H1 (cell line): ENCODE data around the gene POMZP3. TPM values are rescaled to one million over a fixed set of nuclear protein-coding genes. Genes with fewer than 3 reads are reported as not detected.
"Not testable (repeated sequence)": the region's sequence is repeated elsewhere in the genome, so short reads cannot be mapped to it uniquely, and the experiment has no call there.

Experiments
- CTCF ChIA-PET: fragments of 300-600 bp; sonication (Branson Sonifier 250); formaldehyde crosslinking; loops from one replicate; lab custom pipeline; 2021; ENCODE audit not compliant: partially characterized antibody; lab: Charles Lee
- POLR2A ChIA-PET: fragments of 300-600 bp; sonication (Branson Sonifier 250); formaldehyde crosslinking; loops from one replicate; lab custom pipeline; 2021; ENCODE audit warnings: inconsistent platforms; ENCODE audit not compliant: partially characterized antibody; lab: Charles Lee
- DNase-seq, 2 experiments: peaks; one replicate each; pipeline versions ENCODE4 v3.0.0 to v3.0.0-alpha.2; 2010 to 2022; ENCODE audit warnings: low spot score in 2 of 2, low read depth in 1 of 2, mixed read lengths in 1 of 2
- FAIRE-seq: peaks from 2 replicates; lab custom pipeline; 2011; peaks lifted over from hg19 to GRCh38; lab: Jason Lieb, UNC
- H2AFZ ChIP-seq: 2 replicates; pipeline ENCODE4 v1.8.1; 2012; ENCODE audit warnings: low read length, inconsistent platforms
- H2AK5ac ChIP-seq: 2 replicates; pipeline ENCODE4 v1.6.1; 2013; ENCODE audit warnings: low read depth, low read length
- H2BK120ac ChIP-seq: replicated peaks from 2 replicates; pipeline ENCODE3; 2013; ENCODE audit warnings: low read depth, low read length, inconsistent platforms
- H2BK12ac ChIP-seq: 2 replicates; pipeline ENCODE4 v1.6.1; 2013; ENCODE audit warnings: low read depth, low read length
- H2BK15ac ChIP-seq: 2 replicates; pipeline ENCODE4 v1.6.1; 2013; ENCODE audit warnings: low read length
- H2BK20ac ChIP-seq: 2 replicates; pipeline ENCODE4 v1.6.1; 2013; ENCODE audit warnings: low read length
- H2BK5ac ChIP-seq: 2 replicates; pipeline ENCODE4 v1.6.1; 2013; ENCODE audit warnings: low read depth, low read length
- H3K14ac ChIP-seq: 2 replicates; pipeline ENCODE4 v1.6.1; 2013; ENCODE audit warnings: inconsistent platforms; ENCODE audit not compliant: insufficient read length
- H3K18ac ChIP-seq: 2 replicates; pipeline ENCODE4 v1.6.1; 2013; ENCODE audit warnings: low read length; ENCODE audit errors: extremely low read depth
- H3K23ac ChIP-seq: 2 replicates; pipeline ENCODE4 v1.6.1; 2013; ENCODE audit warnings: inconsistent platforms; ENCODE audit not compliant: insufficient read length
- H3K23me2 ChIP-seq: 2 replicates; pipeline ENCODE4 v1.6.1; 2013; ENCODE audit warnings: low read depth, low read length
- H3K27ac ChIP-seq: 2 replicates; pipeline ENCODE4 v1.6.1; 2011; ENCODE audit warnings: low read depth, low read length, inconsistent platforms
- H3K27me3 ChIP-seq, 4 experiments: replicated peaks in 1 of 4; 1 replicate in 1 of 4; 2 replicates in 3 of 4; pipeline versions ENCODE4 v1.6.1 to v1.8.1; 2011 to 2013; ENCODE audit warnings: low read length in 3 of 4, mild to moderate bottlenecking in 3 of 4, inconsistent platforms in 2 of 4, mixed read lengths in 2 of 4, moderate library complexity in 1 of 4; ENCODE audit not compliant: control insufficient read depth in 3 of 4, insufficient read depth in 3 of 4; ENCODE audit errors: extremely low read depth in 1 of 4
- H3K36me3 ChIP-seq, 4 experiments: 2 replicates each; pipeline versions ENCODE4 v1.6.1 to v1.8.1; 2011 to 2013; ENCODE audit warnings: mild to moderate bottlenecking in 4 of 4, low read length in 3 of 4, moderate library complexity in 2 of 4, control low read depth in 1 of 4, inconsistent platforms in 1 of 4; ENCODE audit not compliant: insufficient read depth in 4 of 4, control insufficient read depth in 2 of 4
- H3K4ac ChIP-seq: replicated peaks from 2 replicates; pipeline ENCODE3; 2013; ENCODE audit warnings: low read length, low read depth, mixed read lengths, inconsistent platforms; ENCODE audit not compliant: insufficient read length
- H3K4me1 ChIP-seq, 4 experiments: replicated peaks in 1 of 4; 1 replicate in 1 of 4; 2 replicates in 3 of 4; pipeline versions ENCODE4 v1.6.1 to v1.8.1; 2011 to 2013; ENCODE audit warnings: low read length in 3 of 4, inconsistent platforms in 2 of 4, mixed read lengths in 1 of 4; ENCODE audit not compliant: insufficient read depth in 4 of 4, control insufficient read depth in 3 of 4
- H3K4me2 ChIP-seq, 2 experiments: 2 replicates each; pipeline versions ENCODE4 v1.6.1 to v1.8.1; 2011 to 2013; ENCODE audit warnings: low read depth in 2 of 2, low read length in 2 of 2, control low read depth in 1 of 2, inconsistent platforms in 1 of 2, mild to moderate bottlenecking in 1 of 2; ENCODE audit not compliant: insufficient read depth in 1 of 2
- H3K4me3 ChIP-seq, 4 experiments: fragments of 200-600, 300-600 bp in 1 of 4; sonication (generic), shearing (Covaris generic), sonication (Bioruptor Twin) in 1 of 4; 2 replicates each; pipeline versions ENCODE4 v1.5.1 to v1.8.1; 2011 to 2016; ENCODE audit warnings: low read length in 4 of 4, low read depth in 3 of 4, control low read depth in 2 of 4, inconsistent platforms in 2 of 4, mild to moderate bottlenecking in 2 of 4, mixed read lengths in 1 of 4, moderate library complexity in 1 of 4; ENCODE audit not compliant: insufficient read depth in 2 of 4; ENCODE audit errors: extremely low read depth in 1 of 4
- H3K56ac ChIP-seq: replicated peaks from 2 replicates; pipeline ENCODE3; 2013; ENCODE audit warnings: low read depth, mild to moderate bottlenecking, mixed read lengths, low read length, inconsistent platforms; ENCODE audit not compliant: insufficient read length
- H3K79me1 ChIP-seq: 2 replicates; pipeline ENCODE4 v1.6.1; 2013; ENCODE audit warnings: low read depth, low read length, control low read depth
- H3K79me2 ChIP-seq, 2 experiments: 2 replicates each; pipeline versions ENCODE4 v1.6.1 to v1.8.1; 2012 to 2013; ENCODE audit warnings: low read length in 2 of 2, mild to moderate bottlenecking in 2 of 2, inconsistent platforms in 1 of 2; ENCODE audit not compliant: insufficient read depth in 2 of 2, control insufficient read depth in 1 of 2
- H3K9ac ChIP-seq, 4 experiments: replicated peaks in 1 of 4; 1 replicate in 1 of 4; 2 replicates in 3 of 4; pipeline versions ENCODE4 v1.6.1 to v1.8.1; 2011 to 2013; ENCODE audit warnings: low read depth in 3 of 4, low read length in 3 of 4, control low read depth in 2 of 4, mild to moderate bottlenecking in 2 of 4, moderate library complexity in 2 of 4, inconsistent platforms in 1 of 4; ENCODE audit errors: extremely low read depth in 1 of 4
- H3K9me3 ChIP-seq, 2 experiments: 2 replicates each; pipeline versions ENCODE4 v1.6.1 to v1.8.1; 2012 to 2013; ENCODE audit warnings: mild to moderate bottlenecking in 2 of 2, moderate library complexity in 2 of 2, control low read depth in 1 of 2, inconsistent platforms in 1 of 2, low read depth in 1 of 2, low read length in 1 of 2, mixed read lengths in 1 of 2; ENCODE audit not compliant: insufficient read depth in 2 of 2
- H4K20me1 ChIP-seq, 2 experiments: replicated peaks in 1 of 2; 2 replicates each; pipeline versions ENCODE3 to v1.8.1; 2011 to 2013; ENCODE audit warnings: inconsistent platforms in 2 of 2, low read length in 2 of 2, mild to moderate bottlenecking in 1 of 2; ENCODE audit not compliant: insufficient read depth in 2 of 2, control insufficient read depth in 1 of 2
- H4K5ac ChIP-seq: 2 replicates; pipeline ENCODE4 v1.6.1; 2013; ENCODE audit warnings: low read length, low read depth, mixed read lengths, inconsistent platforms; ENCODE audit not compliant: insufficient read length
- H4K8ac ChIP-seq: 2 replicates; pipeline ENCODE4 v1.8.0; 2013; ENCODE audit warnings: mild to moderate bottlenecking, moderate library complexity, low read length, inconsistent platforms; ENCODE audit not compliant: insufficient read depth; ENCODE audit errors: extremely low read depth
- H4K91ac ChIP-seq: replicated peaks from 2 replicates; pipeline ENCODE3; 2013; ENCODE audit warnings: low read length, mixed read lengths, inconsistent platforms; ENCODE audit not compliant: insufficient read length
- POU5F1 ChIP-seq: IDR thresholded peaks from 2 replicates; pipeline ENCODE4 v1.6.1; 2011; ENCODE audit warnings: low read depth, mild to moderate bottlenecking, low read length, moderate library complexity
- YY1 ChIP-seq: IDR thresholded peaks from 2 replicates; pipeline ENCODE4 v1.6.1; 2011; ENCODE audit warnings: low read depth, mild to moderate bottlenecking, low read length
- WGBS, 2 experiments: shearing (Covaris generic) in 1 of 2; methylation state at CpG; one replicate each; pipeline versions ENCODE4 v1.1.6 to v1.1.7; 2013 to 2015; ENCODE audit warnings: low lambda C conversion rate in 2 of 2, mixed read lengths in 2 of 2, inconsistent platforms in 1 of 2, low coverage in 1 of 2, missing lambda C conversion rate in 1 of 2; ENCODE audit not compliant: insufficient replicate concordance in 2 of 2, insufficient coverage in 1 of 2, insufficient read length in 1 of 2; ENCODE audit errors: extremely low coverage in 1 of 2, missing lambda C conversion rate in 1 of 2; 5-methylcytosine and 5-hydroxymethylcytosine counted together
- polyA plus RNA-seq, 7 experiments: library from polyadenylated mRNA; depleted of rRNA in 3 of 7; stranded (reverse) in 5 of 7; unstranded in 2 of 7; fragments of >200 nt in 5 of 7; fragments of 200-250 nt in 2 of 7; gene quantifications; 1 replicate in 5 of 7; 2 replicates in 1 of 7; 4 replicates in 1 of 7; pipeline versions ENCODE4 v1.2.1 to v1.2.3, GENCODE V29; 2011 to 2013; ENCODE audit warnings: missing spikeins in 2 of 7, mixed read lengths in 2 of 7
- total RNA-seq: library from RNA; stranded (reverse); fragmentation: NEBNext Ultra II Directional; extraction: Animal tissue kit (Norgen Biotek cat#: 25700); gene quantifications from 2 replicates; pipeline ENCODE4 v1.2.1, GENCODE V29; 2021

POMZP3 gene
- total and polyA plus RNA-seq, 2 of the 8 experiments (the other 6 are each of a cell fraction or from before 2014, with no cell fraction given): 3.2 to 9.0 TPM

GRCh38 chr7:76673346-76673745 lies 46.3 kb upstream of the POMZP3 start:
- H3K23me2 ChIP-seq, H2BK120ac ChIP-seq, H3K4me3 ChIP-seq, H3K18ac ChIP-seq, H4K91ac ChIP-seq, CTCF ChIA-PET, H3K36me3 ChIP-seq, H3K56ac ChIP-seq, H2BK15ac ChIP-seq, H3K23ac ChIP-seq, H3K79me2 ChIP-seq, H3K9ac ChIP-seq, H4K5ac ChIP-seq, H3K4ac ChIP-seq, H2AK5ac ChIP-seq, H3K14ac ChIP-seq, H4K8ac ChIP-seq, H2BK5ac ChIP-seq, H3K4me1 ChIP-seq, H4K20me1 ChIP-seq, H3K27me3 ChIP-seq, H3K9me3 ChIP-seq, H2BK12ac ChIP-seq, H3K79me1 ChIP-seq, H2AFZ ChIP-seq, H2BK20ac ChIP-seq, H3K4me2 ChIP-seq: not testable (repeated sequence)
- peak; percentile 99 for FAIRE-seq
- peak; percentile 49 to 56 for DNase-seq
- TF ChIP-seq YY1 (peak; percentile 82), POU5F1 (peak; percentile 45; the same call in 1 of the 2 replicates)
- POLR2A ChIA-PET: interaction anchor here (0.6 kb wide), 1 partner anchor 990 kb away, joined by 3 read pairs; no protein-coding TSS in a partner anchor
- H3K27ac ChIP-seq: peak overlapping the region; percentile 67; the same call in 1 of the 2 replicates
- 49% methylated on average over 5 of the region's 5 CpGs; no CpG with 5 or more reads in 1 of the 2 experiments for WGBS, 2 experiments

DNA sequence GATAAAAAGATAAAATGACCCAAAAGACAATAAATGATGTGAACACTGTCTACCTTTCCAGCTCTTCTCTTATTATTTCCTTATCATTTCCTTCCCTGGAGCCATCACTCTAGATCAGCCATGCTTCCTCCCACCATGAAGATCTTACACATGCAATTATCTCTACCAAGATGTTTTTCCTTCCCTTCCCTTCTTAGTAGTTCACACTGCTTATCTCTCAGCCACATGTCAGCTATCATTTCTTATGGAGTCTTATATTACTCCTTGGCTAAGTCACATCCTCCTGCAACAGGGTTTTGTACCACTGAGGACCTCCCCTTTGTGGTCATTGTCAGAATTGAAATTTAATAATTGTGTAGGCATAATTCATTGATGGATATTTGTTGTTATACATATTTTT lies 32.1 kb upstream of the POMZP3 start:
- H4K5ac ChIP-seq, H2BK5ac ChIP-seq, FAIRE-seq, H4K91ac ChIP-seq, H3K4me3 ChIP-seq, H3K79me2 ChIP-seq, H3K79me1 ChIP-seq, H3K18ac ChIP-seq, CTCF ChIA-PET, H2BK15ac ChIP-seq, H2AK5ac ChIP-seq, H3K56ac ChIP-seq, H2BK120ac ChIP-seq, H3K27me3 ChIP-seq, H3K4me2 ChIP-seq, H3K9me3 ChIP-seq, H3K23ac ChIP-seq, H3K14ac ChIP-seq, H2BK20ac ChIP-seq, H3K4ac ChIP-seq, H3K9ac ChIP-seq, H3K4me1 ChIP-seq, H4K20me1 ChIP-seq, H3K27ac ChIP-seq, H3K23me2 ChIP-seq, POLR2A ChIA-PET, H2BK12ac ChIP-seq, H4K8ac ChIP-seq, H3K36me3 ChIP-seq, DNase-seq, H2AFZ ChIP-seq: not testable (repeated sequence)
